ENCODE measurements around the gene NKAIN2.

NKAIN2 gene

GRCh38 chr6:124199286-124199685 lies 395.6 kb downstream of the NKAIN2 start (continued):
- TF ChIP-seq ZNF394 (tag by site-specific recombination; IDR thresholded peaks at IDR 0.05; ENCODE audit: borderline replicate concordance) (no peak), TCF7L2 (IDR thresholded peaks at IDR 0.05; ENCODE audit: borderline replicate concordance, low read depth, low read length) (no peak), ZNF830 (tag by site-specific recombination; IDR thresholded peaks at IDR 0.05; ENCODE audit: low read depth) (no peak), ZBTB11 (tag by site-specific recombination; conservative IDR thresholded peaks at IDR 0.05; ENCODE audit: low read depth) (no peak), ZFHX2 (tag by site-specific recombination; conservative IDR thresholded peaks at IDR 0.05) (no peak)

GRCh38 chr6:124200661-124201060 lies 397.0 kb downstream of the NKAIN2 start:
- TF ChIP-seq ZBTB8A (tag by site-specific recombination; IDR thresholded peaks at IDR 0.05) = no peak
- TF ChIP-seq ZSCAN16 (tag by site-specific recombination; IDR thresholded peaks at IDR 0.05) = no peak
- TF ChIP-seq REPIN1 (tag by site-specific recombination; IDR thresholded peaks at IDR 0.05; ENCODE audit: low read depth) = no peak
- no peak for TF ChIP-seq ZNF394 (tag by site-specific recombination; IDR thresholded peaks at IDR 0.05; ENCODE audit: borderline replicate concordance)
- no peak for TF ChIP-seq ZNF777 (tag by site-specific recombination; IDR thresholded peaks at IDR 0.05; ENCODE audit: borderline replicate concordance)
- TF ChIP-seq PRDM6 (tag by site-specific recombination; IDR thresholded peaks at IDR 0.05) = no peak
- TF ChIP-seq KLF7 (tag by site-specific recombination; IDR thresholded peaks at IDR 0.05; ENCODE audit: borderline replicate concordance) = no peak
- no peak for TF ChIP-seq ZNF629 (tag by site-specific recombination; IDR thresholded peaks at IDR 0.05)
- no peak for TF ChIP-seq SP7 (tag by site-specific recombination; IDR thresholded peaks at IDR 0.05)
- no peak for TF ChIP-seq ZNF707 (tag by site-specific recombination; IDR thresholded peaks at IDR 0.05)
- TF ChIP-seq GFI1B (tag by site-specific recombination; IDR thresholded peaks at IDR 0.05) = no peak
- TF ChIP-seq ZNF596 (tag by site-specific recombination; IDR thresholded peaks at IDR 0.05) = no peak
- TF ChIP-seq ZFP37 (tag by site-specific recombination; IDR thresholded peaks at IDR 0.05) = no peak
- TF ChIP-seq ZNF16 (tag by site-specific recombination; IDR thresholded peaks at IDR 0.05; ENCODE audit: low read depth) = no peak
- TF ChIP-seq ZNF560 (tag by site-specific recombination; IDR thresholded peaks at IDR 0.05; ENCODE audit: borderline replicate concordance) = no peak
- no peak for TF ChIP-seq YY2 (tag by site-specific recombination; IDR thresholded peaks at IDR 0.05)
- Histone ChIP-seq H3K9me3 (ENCODE audit: control insufficient read depth, insufficient read depth, low read depth, low read length) (no peaks in the 10 kb centered on the region), H3K36me3 (ENCODE audit: control insufficient read depth in 2 of 2, insufficient read depth in 1 of 2, low read length in 2 of 2) (no peaks in the 10 kb centered on the region), H3K27ac (ENCODE audit: extremely low read depth, low read depth, low read length) (no peak overlapping the region), H3K4me1 (ENCODE audit: control insufficient read depth, insufficient read depth, low read length) (no peaks in the 10 kb centered on the region), H3K4me3 (ENCODE audit: low read depth, low read length) (no peak overlapping the region)
- POLR2A ChIA-PET = no interaction called here
- CTCF ChIA-PET = interaction anchor here (0.6 to 1.7 kb wide), 2 partner anchors 217 to 398 kb away, joined by 3 to 5 read pairs; no protein-coding TSS in a partner anchor
